ENCODE results near the gene ERBB4. TPM values are rescaled to one million over a fixed set of nuclear protein-coding genes. Genes with fewer than 3 reads are reported as not detected.

ERBB4 gene
- total RNA-seq, 5 donors from 2014 or later (not counting 1 experiment from before 2014, with no cell fraction given) = 0.03 to 0.06 TPM; not detected in 3

DNA sequence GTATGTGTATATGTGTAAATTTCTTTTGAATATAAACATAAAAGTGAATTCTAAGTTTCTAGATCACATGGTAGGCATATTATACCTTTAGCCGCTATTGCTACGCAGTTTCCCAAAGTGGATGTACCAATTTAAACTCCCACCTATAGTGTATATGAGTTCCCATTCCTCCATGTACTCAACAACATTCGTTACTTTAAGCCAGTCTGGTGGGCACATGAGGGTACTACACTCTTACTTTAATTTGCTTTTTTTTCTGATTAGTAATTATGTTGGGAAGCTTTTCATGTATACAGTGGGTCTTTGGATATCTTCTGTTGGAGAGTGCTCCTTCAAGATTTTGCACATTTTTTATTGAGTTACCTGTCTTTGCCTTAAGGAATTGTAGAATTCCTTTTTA is 683.8 kb downstream of the ERBB4 start:
- no peaks in the 10 kb centered on the region for H3K4me1 ChIP-seq (ENCODE audit: control insufficient read depth in 1 of 2, extremely low read depth in 1 of 2, insufficient read depth in 2 of 2, low read length in 2 of 2)
- no peaks in the 10 kb centered on the region for H3K36me3 ChIP-seq (ENCODE audit: control insufficient read depth in 2 of 2, extremely low read depth in 1 of 2, insufficient read depth in 1 of 2, low read length in 1 of 2)
- DNase-seq (no peak), ATAC-seq (replicated peaks in 1 of 4) (no peak)
- no CpG with 5 or more reads among the region's 3 CpGs for WGBS (ENCODE audit: insufficient coverage)
- no peak overlapping the region for H3K4me3 ChIP-seq (ENCODE audit: control insufficient read depth in 1 of 2, extremely low read depth in 1 of 2, low read length in 1 of 2)
- no peaks in the 10 kb centered on the region for H3K27me3 Mint-ChIP-seq
- peaks cover 0 to 3% (median 2%) of the 10 kb centered on the region in 3 donors for H3K9me3 Mint-ChIP-seq
- no peaks in the 10 kb centered on the region for H3K27me3 ChIP-seq (replicated peaks in 1 of 2; ENCODE audit: control insufficient read depth in 2 of 2, extremely low read depth in 1 of 2, insufficient read depth in 2 of 2, low read length in 1 of 2)
- no peaks in the 10 kb centered on the region for H3K4me1 Mint-ChIP-seq
- ChIA-PET CTCF (no interaction called here), POLR2A (no interaction called here)
- no peaks in the 10 kb centered on the region for H3K9me3 ChIP-seq
- no peak overlapping the region for H3K27ac Mint-ChIP-seq
- no peak overlapping the region for H3K27ac ChIP-seq (ENCODE audit: low read length)
- no peak overlapping the region for H3K4me3 Mint-ChIP-seq
- no peaks in the 10 kb centered on the region for H3K36me3 Mint-ChIP-seq

DNA sequence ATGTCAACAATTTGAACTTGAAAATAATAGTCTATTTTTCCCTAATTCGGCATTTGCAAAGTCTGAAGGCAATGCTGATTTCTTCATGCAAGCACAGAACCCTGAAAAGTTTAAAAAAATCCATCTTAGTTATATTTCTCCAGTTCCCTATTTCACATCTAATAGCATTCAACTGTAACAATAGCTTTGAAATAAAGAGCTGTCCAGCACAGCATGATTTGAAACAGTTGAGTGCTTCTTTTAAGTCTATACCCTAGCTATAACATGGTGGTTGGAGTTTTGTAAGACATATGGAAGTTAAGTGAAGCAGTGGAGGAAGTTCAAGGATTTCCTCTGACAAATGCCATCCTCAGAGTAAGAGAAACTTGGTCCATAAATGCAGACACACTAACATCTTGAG is 691.9 kb downstream of the ERBB4 start:
- peaks cover 0 to 7% (median 2%) of the 10 kb centered on the region in 3 donors for H3K9me3 Mint-ChIP-seq
- H3K27ac ChIP-seq (ENCODE audit: low read length) = no peak overlapping the region
- POLR2A ChIA-PET = no interaction called here
- no peak overlapping the region for H3K27ac Mint-ChIP-seq
- H3K27me3 ChIP-seq (replicated peaks in 1 of 2; ENCODE audit: control insufficient read depth in 2 of 2, extremely low read depth in 1 of 2, insufficient read depth in 2 of 2, low read length in 1 of 2) = no peaks in the 10 kb centered on the region
- DNase-seq (no peak), ATAC-seq (replicated peaks in 1 of 4) (no peak)
- no peaks in the 10 kb centered on the region for H3K4me1 ChIP-seq (ENCODE audit: control insufficient read depth in 1 of 2, extremely low read depth in 1 of 2, insufficient read depth in 2 of 2, low read length in 2 of 2)
- no peaks in the 10 kb centered on the region for H3K9me3 ChIP-seq
- H3K4me3 Mint-ChIP-seq = no peak overlapping the region
- no peaks in the 10 kb centered on the region for H3K4me1 Mint-ChIP-seq
- no peak overlapping the region for H3K4me3 ChIP-seq (ENCODE audit: control insufficient read depth in 1 of 2, extremely low read depth in 1 of 2, low read length in 1 of 2)
- no peaks in the 10 kb centered on the region for H3K36me3 Mint-ChIP-seq
- CTCF ChIA-PET = no interaction called here
- no CpG with 5 or more reads among the region's 1 CpG for WGBS (ENCODE audit: insufficient coverage)
- H3K36me3 ChIP-seq (ENCODE audit: control insufficient read depth in 2 of 2, extremely low read depth in 1 of 2, insufficient read depth in 1 of 2, low read length in 1 of 2) = no peaks in the 10 kb centered on the region
- H3K27me3 Mint-ChIP-seq = no peaks in the 10 kb centered on the region

DNA sequence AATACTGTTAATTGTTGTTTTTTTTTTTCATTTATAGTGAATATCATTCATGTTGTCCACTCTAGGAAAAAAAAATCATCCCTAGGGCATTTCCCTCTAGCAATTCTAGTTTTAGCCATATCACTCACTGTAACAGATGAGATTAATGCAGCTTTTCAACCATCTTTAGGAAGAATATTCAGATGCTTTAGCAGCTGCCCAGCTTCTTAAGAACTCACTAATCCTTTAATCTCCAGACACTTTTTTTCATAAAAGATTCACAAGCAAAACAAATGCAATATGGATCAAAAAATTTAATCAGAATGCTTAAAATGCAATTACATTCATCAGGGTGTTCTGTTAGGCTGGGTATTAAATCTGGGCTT is 692.6 kb downstream of the ERBB4 start:
- peaks cover 0 to 7% (median 2%) of the 10 kb centered on the region in 3 donors for H3K9me3 Mint-ChIP-seq
- ChIA-PET POLR2A (interaction anchor here in 1 of 2 donors (0.7 kb wide), 1 partner anchor 81 kb away, joined by 4 read pairs; no protein-coding TSS in a partner anchor), CTCF (no interaction called here)
- no peaks in the 10 kb centered on the region for H3K4me1 Mint-ChIP-seq
- no peak overlapping the region for H3K4me3 ChIP-seq (ENCODE audit: control insufficient read depth in 1 of 2, extremely low read depth in 1 of 2, low read length in 1 of 2)
- no peak overlapping the region for H3K27ac ChIP-seq (ENCODE audit: low read length)
- H3K27ac Mint-ChIP-seq = no peak overlapping the region
- H3K27me3 ChIP-seq (replicated peaks in 1 of 2; ENCODE audit: control insufficient read depth in 2 of 2, extremely low read depth in 1 of 2, insufficient read depth in 2 of 2, low read length in 1 of 2) = no peaks in the 10 kb centered on the region
- DNase-seq (no peak), ATAC-seq (replicated peaks in 1 of 4) (no peak)
- H3K4me1 ChIP-seq (ENCODE audit: control insufficient read depth in 1 of 2, extremely low read depth in 1 of 2, insufficient read depth in 2 of 2, low read length in 2 of 2) = no peaks in the 10 kb centered on the region
- no peak overlapping the region for H3K4me3 Mint-ChIP-seq
- H3K27me3 Mint-ChIP-seq = no peaks in the 10 kb centered on the region
- H3K9me3 ChIP-seq = no peaks in the 10 kb centered on the region
- H3K36me3 ChIP-seq (ENCODE audit: control insufficient read depth in 2 of 2, extremely low read depth in 1 of 2, insufficient read depth in 1 of 2, low read length in 1 of 2) = no peaks in the 10 kb centered on the region
- no peaks in the 10 kb centered on the region for H3K36me3 Mint-ChIP-seq

DNA sequence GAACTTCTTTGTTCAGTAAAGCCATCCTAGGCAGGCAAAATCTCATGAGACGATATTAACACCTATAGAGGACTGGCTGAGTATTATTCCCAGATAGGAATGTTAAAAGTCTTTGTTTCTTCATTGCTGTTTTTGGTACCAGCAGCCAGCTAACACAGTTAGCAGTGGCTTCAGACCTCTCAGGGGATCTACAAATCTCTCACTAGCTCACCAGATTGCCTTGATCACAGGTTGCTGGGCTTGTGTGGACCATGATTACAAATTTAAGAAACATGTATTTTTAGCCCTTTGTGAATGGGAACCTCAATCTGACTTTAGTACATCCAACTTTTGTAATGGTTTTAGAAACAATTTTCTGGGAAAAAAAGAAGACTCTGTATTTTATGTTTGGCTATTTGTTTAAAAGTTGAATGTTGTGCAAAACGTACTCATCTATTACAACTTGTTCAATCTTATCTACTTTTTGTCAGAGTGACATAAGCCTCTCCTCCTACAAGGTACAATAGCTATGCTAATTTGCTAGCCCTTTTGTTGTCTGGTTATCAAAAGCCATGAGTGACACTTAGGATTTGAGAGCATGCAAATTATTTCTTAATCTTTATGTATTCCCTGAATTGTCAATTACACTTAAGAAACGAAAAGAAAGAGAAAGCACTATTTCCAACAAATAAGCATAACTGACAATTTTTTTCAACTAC is 693.1 kb downstream of the ERBB4 start:
- no peak for ATAC-seq (replicated peaks in 1 of 4)

DNA sequence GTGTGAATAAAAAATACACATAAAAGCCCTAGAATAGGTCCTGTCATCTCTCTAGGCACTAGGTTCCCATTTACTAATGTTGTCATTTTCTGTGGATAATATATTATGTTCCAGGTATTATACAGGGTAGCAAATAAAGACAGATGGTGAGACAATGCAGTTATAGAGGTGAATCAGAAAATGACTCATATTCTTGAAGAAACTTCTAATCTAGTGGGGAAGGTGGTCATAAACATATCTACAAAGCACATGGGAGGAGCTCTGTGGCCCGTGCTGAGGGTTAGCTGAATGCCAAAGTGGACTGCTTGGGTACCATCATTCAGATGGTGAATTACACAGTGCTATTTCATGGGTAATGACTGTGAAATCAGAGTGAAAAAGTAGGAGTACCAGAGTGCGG is 700.9 kb downstream of the ERBB4 start:
- Histone ChIP-seq H3K36me3 (ENCODE audit: control insufficient read depth in 2 of 2, extremely low read depth in 1 of 2, insufficient read depth in 1 of 2, low read length in 1 of 2) (no peaks in the 10 kb centered on the region), H3K27ac (ENCODE audit: low read length) (no peak overlapping the region), H3K27me3 (replicated peaks in 1 of 2; ENCODE audit: control insufficient read depth in 2 of 2, extremely low read depth in 1 of 2, insufficient read depth in 2 of 2, low read length in 1 of 2) (no peaks in the 10 kb centered on the region), H3K4me3 (ENCODE audit: control insufficient read depth in 1 of 2, extremely low read depth in 1 of 2, low read length in 1 of 2) (no peak overlapping the region), H3K4me1 (ENCODE audit: control insufficient read depth in 1 of 2, extremely low read depth in 1 of 2, insufficient read depth in 2 of 2, low read length in 2 of 2) (no peaks in the 10 kb centered on the region), H3K9me3 (no peaks in the 10 kb centered on the region)
- Mint-ChIP-seq H3K4me1 (no peaks in the 10 kb centered on the region), H3K27ac (no peak overlapping the region), H3K9me3 (peaks cover 0 to 8% (median 2%) of the 10 kb centered on the region in 3 donors), H3K36me3 (no peaks in the 10 kb centered on the region), H3K4me3 (no peak overlapping the region), H3K27me3 (no peaks in the 10 kb centered on the region)
- ChIA-PET CTCF (no interaction called here), POLR2A (no interaction called here)
- ATAC-seq (replicated peaks in 1 of 4) (no peak), DNase-seq (no peak)
- WGBS (ENCODE audit: insufficient coverage) = 100% methylated on average over 1 of the region's 2 CpGs

More for the DNA sequence above, 693.1 kb downstream of the ERBB4 start:
- Histone ChIP-seq H3K4me3 (ENCODE audit: control insufficient read depth in 1 of 2, extremely low read depth in 1 of 2, low read length in 1 of 2) (no peak overlapping the region), H3K27ac (ENCODE audit: low read length) (no peak overlapping the region), H3K36me3 (ENCODE audit: control insufficient read depth in 2 of 2, extremely low read depth in 1 of 2, insufficient read depth in 1 of 2, low read length in 1 of 2) (no peaks in the 10 kb centered on the region), H3K9me3 (no peaks in the 10 kb centered on the region), H3K4me1 (ENCODE audit: control insufficient read depth in 1 of 2, extremely low read depth in 1 of 2, insufficient read depth in 2 of 2, low read length in 2 of 2) (no peaks in the 10 kb centered on the region), H3K27me3 (replicated peaks in 1 of 2; ENCODE audit: control insufficient read depth in 2 of 2, extremely low read depth in 1 of 2, insufficient read depth in 2 of 2, low read length in 1 of 2) (no peaks in the 10 kb centered on the region)
- no peak for DNase-seq
- no peaks in the 10 kb centered on the region for H3K27me3 Mint-ChIP-seq
- no peak overlapping the region for H3K27ac Mint-ChIP-seq
- no CpG with 5 or more reads among the region's 3 CpGs for WGBS (ENCODE audit: insufficient coverage)
- peaks cover 0 to 7% (median 2%) of the 10 kb centered on the region in 3 donors for H3K9me3 Mint-ChIP-seq
- ChIA-PET POLR2A (interaction anchor here in 1 of 2 donors (0.7 kb wide), 1 partner anchor 80 kb away, joined by 4 read pairs; no protein-coding TSS in a partner anchor), CTCF (no interaction called here)
- no peaks in the 10 kb centered on the region for H3K4me1 Mint-ChIP-seq
- no peaks in the 10 kb centered on the region for H3K36me3 Mint-ChIP-seq
- H3K4me3 Mint-ChIP-seq = no peak overlapping the region

DNA sequence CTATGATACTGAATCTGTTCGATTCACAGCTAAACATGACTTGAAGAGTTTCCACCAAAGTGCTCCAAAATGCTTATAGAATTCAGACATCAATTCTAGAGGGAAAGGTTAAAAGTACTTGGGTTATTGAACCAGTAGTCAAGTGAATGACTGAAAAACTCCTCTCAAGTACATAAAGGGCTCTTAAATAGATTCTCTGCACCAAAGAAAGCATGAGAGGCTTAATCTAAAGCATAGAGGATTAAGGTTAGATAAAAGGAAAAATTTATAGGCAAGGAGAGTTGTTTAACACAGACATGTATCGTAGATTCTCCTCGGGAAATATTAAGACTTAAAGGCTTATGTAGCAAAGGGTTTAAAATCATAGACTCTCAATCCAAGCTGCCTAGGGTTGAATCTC is 701.4 kb downstream of the ERBB4 start:
- Mint-ChIP-seq H3K4me1 (no peaks in the 10 kb centered on the region), H3K4me3 (no peak overlapping the region), H3K9me3 (peaks cover 0 to 8% (median 2%) of the 10 kb centered on the region in 3 donors), H3K27ac (no peak overlapping the region), H3K27me3 (no peaks in the 10 kb centered on the region), H3K36me3 (no peaks in the 10 kb centered on the region)
- no CpG with 5 or more reads among the region's 3 CpGs for WGBS (ENCODE audit: insufficient coverage)
- Histone ChIP-seq H3K9me3 (no peaks in the 10 kb centered on the region), H3K4me1 (ENCODE audit: control insufficient read depth in 1 of 2, extremely low read depth in 1 of 2, insufficient read depth in 2 of 2, low read length in 2 of 2) (no peaks in the 10 kb centered on the region), H3K27ac (ENCODE audit: low read length) (no peak overlapping the region), H3K36me3 (ENCODE audit: control insufficient read depth in 2 of 2, extremely low read depth in 1 of 2, insufficient read depth in 1 of 2, low read length in 1 of 2) (no peaks in the 10 kb centered on the region), H3K4me3 (ENCODE audit: control insufficient read depth in 1 of 2, extremely low read depth in 1 of 2, low read length in 1 of 2) (no peak overlapping the region), H3K27me3 (replicated peaks in 1 of 2; ENCODE audit: control insufficient read depth in 2 of 2, extremely low read depth in 1 of 2, insufficient read depth in 2 of 2, low read length in 1 of 2) (no peaks in the 10 kb centered on the region)
- ATAC-seq (replicated peaks in 1 of 4) (no peak), DNase-seq (no peak)
- ChIA-PET CTCF (no interaction called here), POLR2A (no interaction called here)

DNA sequence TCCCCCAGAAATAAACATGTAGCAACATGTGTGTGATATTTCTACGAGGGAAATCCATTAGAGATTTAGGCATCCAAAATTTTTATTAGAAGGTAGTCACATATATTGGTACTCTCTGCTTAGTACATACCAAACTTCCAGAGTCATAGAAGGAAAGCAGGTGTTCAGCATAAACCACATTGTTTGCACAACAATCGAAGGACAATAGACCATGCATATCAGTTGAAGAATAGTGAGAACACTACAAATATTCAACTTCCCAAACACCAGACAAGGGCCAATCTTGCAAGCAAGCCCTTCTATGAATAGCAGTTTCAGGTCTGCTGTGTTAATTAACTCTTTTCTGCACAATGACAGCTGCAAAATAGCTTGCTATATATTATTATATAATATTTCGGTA is 702.2 kb downstream of the ERBB4 start:
- Histone ChIP-seq H3K36me3 (ENCODE audit: control insufficient read depth in 2 of 2, extremely low read depth in 1 of 2, insufficient read depth in 1 of 2, low read length in 1 of 2) (no peaks in the 10 kb centered on the region), H3K9me3 (no peaks in the 10 kb centered on the region), H3K4me1 (ENCODE audit: control insufficient read depth in 1 of 2, extremely low read depth in 1 of 2, insufficient read depth in 2 of 2, low read length in 2 of 2) (no peaks in the 10 kb centered on the region), H3K4me3 (ENCODE audit: control insufficient read depth in 1 of 2, extremely low read depth in 1 of 2, low read length in 1 of 2) (no peak overlapping the region), H3K27me3 (replicated peaks in 1 of 2; ENCODE audit: control insufficient read depth in 2 of 2, extremely low read depth in 1 of 2, insufficient read depth in 2 of 2, low read length in 1 of 2) (no peaks in the 10 kb centered on the region), H3K27ac (ENCODE audit: low read length) (no peak overlapping the region)
- Mint-ChIP-seq H3K27me3 (no peaks in the 10 kb centered on the region), H3K27ac (no peak overlapping the region), H3K9me3 (peaks cover 0 to 8% (median 2%) of the 10 kb centered on the region in 3 donors), H3K4me3 (no peak overlapping the region), H3K4me1 (no peaks in the 10 kb centered on the region), H3K36me3 (no peaks in the 10 kb centered on the region)
- CTCF ChIA-PET = no interaction called here
- POLR2A ChIA-PET = no interaction called here
- no peak for ATAC-seq (replicated peaks in 1 of 4)
- no peak for DNase-seq
- WGBS (ENCODE audit: insufficient coverage) = no CpG with 5 or more reads among the region's 3 CpGs

Measured in T-cell (primary cell).